ENCODE results near the gene ZW10. TPM values are rescaled to one million over a fixed set of nuclear protein-coding genes. Genes with fewer than 3 reads are reported as not detected.

The ZW10 gene
- total RNA-seq, 1 donor from 2014 or later = 29.2 TPM

DNA sequence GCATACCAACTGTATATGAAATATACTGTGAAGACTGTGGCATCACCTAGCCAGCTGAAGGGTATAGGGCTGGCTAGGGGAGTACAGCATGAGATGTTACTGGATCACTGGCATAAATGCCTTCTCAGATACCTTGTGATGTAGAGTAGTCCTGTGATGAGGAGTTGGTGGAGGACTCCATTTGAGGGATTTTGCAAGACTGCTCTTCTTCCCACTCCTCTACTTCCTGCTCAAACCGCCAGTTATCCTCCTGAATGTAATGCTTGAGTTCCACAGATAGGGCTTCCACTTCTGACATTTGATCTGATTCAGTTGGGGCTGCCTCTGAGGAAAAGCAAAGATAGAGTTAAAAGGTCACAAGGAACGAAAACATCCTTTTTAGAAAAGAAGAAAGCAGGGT is 35.4 kb upstream of the ZW10 start:
- TF ChIP-seq, protein P1, sequence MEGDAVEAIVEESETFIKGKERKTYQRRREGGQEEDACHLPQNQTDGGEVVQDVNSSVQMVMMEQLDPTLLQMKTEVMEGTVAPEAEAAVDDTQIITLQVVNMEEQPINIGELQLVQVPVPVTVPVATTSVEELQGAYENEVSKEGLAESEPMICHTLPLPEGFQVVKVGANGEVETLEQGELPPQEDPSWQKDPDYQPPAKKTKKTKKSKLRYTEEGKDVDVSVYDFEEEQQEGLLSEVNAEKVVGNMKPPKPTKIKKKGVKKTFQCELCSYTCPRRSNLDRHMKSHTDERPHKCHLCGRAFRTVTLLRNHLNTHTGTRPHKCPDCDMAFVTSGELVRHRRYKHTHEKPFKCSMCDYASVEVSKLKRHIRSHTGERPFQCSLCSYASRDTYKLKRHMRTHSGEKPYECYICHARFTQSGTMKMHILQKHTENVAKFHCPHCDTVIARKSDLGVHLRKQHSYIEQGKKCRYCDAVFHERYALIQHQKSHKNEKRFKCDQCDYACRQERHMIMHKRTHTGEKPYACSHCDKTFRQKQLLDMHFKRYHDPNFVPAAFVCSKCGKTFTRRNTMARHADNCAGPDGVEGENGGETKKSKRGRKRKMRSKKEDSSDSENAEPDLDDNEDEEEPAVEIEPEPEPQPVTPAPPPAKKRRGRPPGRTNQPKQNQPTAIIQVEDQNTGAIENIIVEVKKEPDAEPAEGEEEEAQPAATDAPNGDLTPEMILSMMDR (conservative IDR thresholded peaks at IDR 0.05) = no peak
- Mint-ChIP-seq H3K36me3 (ENCODE audit: low read depth) (peaks cover 13% of the 10 kb centered on the region), H3K27me3 (ENCODE audit: low read depth) (no peaks in the 10 kb centered on the region), H3K27ac (ENCODE audit: unreplicated experiment) (no peak overlapping the region), H3K4me3 (no peak overlapping the region), H3K4me1 (peaks cover 22% of the 10 kb centered on the region), H3K9me3 (no peaks in the 10 kb centered on the region)
- DNase-seq (ENCODE audit: low read depth, low spot score) = no peak

DNA sequence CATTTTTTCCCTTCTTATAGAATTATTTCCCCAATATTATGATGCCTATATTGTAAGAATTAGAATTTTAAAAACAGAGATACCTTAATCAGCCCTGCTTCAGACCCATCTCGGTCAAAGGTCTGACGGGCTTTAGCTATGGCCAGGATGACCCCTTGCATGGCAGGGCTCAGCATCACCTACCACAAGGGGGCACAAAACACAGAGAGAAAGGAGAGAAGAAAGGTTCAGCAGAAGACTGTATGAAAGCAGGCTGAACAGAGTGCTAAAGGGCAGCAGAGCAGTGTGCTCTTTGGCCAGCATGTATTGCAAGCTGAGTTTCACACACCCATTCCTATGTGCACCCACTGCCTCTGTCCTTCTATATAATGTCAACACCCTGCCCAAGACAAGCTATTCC is 32.9 kb upstream of the ZW10 start:
- peak; percentile 59 for DNase-seq (ENCODE audit: low read depth, low spot score)
- H3K4me3 Mint-ChIP-seq = no peak overlapping the region
- H3K27me3 Mint-ChIP-seq (ENCODE audit: low read depth) = no peaks in the 10 kb centered on the region
- peaks cover 15% of the 10 kb centered on the region for H3K36me3 Mint-ChIP-seq (ENCODE audit: low read depth)
- TF ChIP-seq, protein P1 (conservative IDR thresholded peaks at IDR 0.05) = peak; percentile 60
- no peaks in the 10 kb centered on the region for H3K9me3 Mint-ChIP-seq
- peaks cover 3% of the 10 kb centered on the region for H3K4me1 Mint-ChIP-seq
- no peak overlapping the region for H3K27ac Mint-ChIP-seq (ENCODE audit: unreplicated experiment)

DNA sequence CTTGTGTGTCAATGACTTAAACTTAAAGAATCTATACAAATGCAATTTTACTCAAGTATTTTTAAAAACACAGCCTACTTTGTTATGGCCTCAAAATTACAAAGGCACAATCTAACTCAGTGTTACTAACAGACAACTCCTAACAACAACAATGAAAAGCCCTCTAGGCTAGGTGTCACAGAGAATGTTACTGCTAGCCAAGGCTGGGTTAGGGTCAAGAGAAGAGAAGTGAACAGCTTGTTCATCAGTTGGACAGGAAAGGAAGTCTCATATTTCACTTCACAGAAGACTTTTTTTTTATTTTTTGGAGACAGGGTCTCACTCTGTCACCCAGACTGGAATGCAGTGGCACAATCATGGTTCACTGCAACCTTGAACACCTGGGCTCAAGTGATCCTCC is 32.1 kb upstream of the ZW10 start:
- Mint-ChIP-seq H3K27ac (ENCODE audit: unreplicated experiment) (no peak overlapping the region), H3K36me3 (ENCODE audit: low read depth) (peaks cover 19% of the 10 kb centered on the region), H3K9me3 (no peaks in the 10 kb centered on the region), H3K27me3 (ENCODE audit: low read depth) (no peaks in the 10 kb centered on the region), H3K4me1 (peaks cover 3% of the 10 kb centered on the region), H3K4me3 (no peak overlapping the region)
- TF ChIP-seq, protein P1 (conservative IDR thresholded peaks at IDR 0.05) = no peak
- no peak for DNase-seq (ENCODE audit: low read depth, low spot score)

DNA sequence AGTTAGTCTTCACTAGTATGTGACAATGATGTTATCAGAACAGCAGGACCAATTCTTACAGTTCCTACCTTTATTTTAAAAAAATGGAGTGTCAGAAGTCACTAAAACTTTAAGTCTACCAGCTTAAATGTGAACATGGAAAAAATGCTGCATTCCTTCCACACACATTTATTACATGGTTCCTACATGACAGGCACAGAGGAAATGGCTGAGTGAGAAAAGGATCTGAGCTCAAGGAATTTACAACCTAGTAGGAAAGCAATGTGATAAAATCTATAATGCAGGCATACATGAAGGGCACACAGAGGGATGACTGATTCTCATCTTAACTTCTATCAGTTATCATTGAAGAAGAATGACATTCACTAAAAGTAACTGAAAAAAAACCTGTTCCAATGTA is 29.1 kb upstream of the ZW10 start:
- no peak overlapping the region for H3K27ac Mint-ChIP-seq (ENCODE audit: unreplicated experiment)
- TF ChIP-seq, protein P1 (conservative IDR thresholded peaks at IDR 0.05) = no peak

DNA sequence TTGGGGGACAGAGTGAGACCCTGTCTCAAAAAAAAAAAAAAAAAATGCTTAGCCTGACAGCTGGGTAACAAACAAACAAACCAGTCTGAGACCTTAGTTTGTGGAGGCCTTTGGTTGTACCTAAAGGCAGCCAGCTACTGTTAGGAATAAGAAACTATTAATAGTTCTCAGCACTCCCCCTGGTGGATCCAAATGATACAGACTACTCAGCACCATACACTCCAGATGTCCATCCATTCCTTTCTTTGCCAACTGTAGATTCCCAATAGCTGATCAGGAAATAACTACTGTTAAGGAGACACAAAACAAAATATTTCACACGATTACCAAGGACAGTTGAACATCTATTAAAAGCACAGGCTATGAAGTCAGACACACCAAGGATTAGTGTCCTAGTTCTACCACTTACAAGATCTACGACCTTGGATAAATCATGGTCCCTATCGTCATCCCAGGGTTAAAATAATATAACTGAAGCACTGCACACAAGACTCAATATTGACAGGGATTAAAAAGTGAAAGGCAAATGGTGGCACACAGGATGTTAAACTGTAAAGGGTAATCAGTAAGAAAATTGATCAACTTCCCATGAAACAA is 23.3 kb upstream of the ZW10 start:
- Mint-ChIP-seq H3K4me3 (no peak overlapping the region), H3K36me3 (ENCODE audit: low read depth) (peaks cover 29% of the 10 kb centered on the region), H3K9me3 (peaks cover 8% of the 10 kb centered on the region), H3K27me3 (ENCODE audit: low read depth) (no peaks in the 10 kb centered on the region), H3K4me1 (no peaks in the 10 kb centered on the region), H3K27ac (ENCODE audit: unreplicated experiment) (no peak overlapping the region)
- DNase-seq (ENCODE audit: low read depth, low spot score) = peak; percentile 13
- TF ChIP-seq, protein P1 (conservative IDR thresholded peaks at IDR 0.05) = peak; percentile 72

More for the DNA sequence above, 29.1 kb upstream of the ZW10 start:
- Mint-ChIP-seq H3K4me3 (no peak overlapping the region), H3K4me1 (peaks cover 3% of the 10 kb centered on the region), H3K36me3 (ENCODE audit: low read depth) (peaks cover 18% of the 10 kb centered on the region), H3K27me3 (ENCODE audit: low read depth) (no peaks in the 10 kb centered on the region), H3K9me3 (no peaks in the 10 kb centered on the region)
- DNase-seq (ENCODE audit: low read depth, low spot score) = no peak
